ACHN (cell line): Measurements from ENCODE around the gene CXADR.
"Not testable (repeated sequence)": the region's sequence is repeated elsewhere in the genome, so short reads cannot be mapped to it uniquely, and the experiment has no call there.

Experiments
- DNase-seq: peaks from one replicate; pipeline ENCODE4 v3.0.0-alpha.2; 2015
- in situ Hi-C: cut with HindIII; loops from 2 replicates; pipeline ENCODE4 v1.10.0; 2017; ENCODE audit warnings: low sequenced_read_pairs, low pct_ligation_motif_present, low pct_unique_long_range_greater_than_20kb

Gene CXADR

DNA sequence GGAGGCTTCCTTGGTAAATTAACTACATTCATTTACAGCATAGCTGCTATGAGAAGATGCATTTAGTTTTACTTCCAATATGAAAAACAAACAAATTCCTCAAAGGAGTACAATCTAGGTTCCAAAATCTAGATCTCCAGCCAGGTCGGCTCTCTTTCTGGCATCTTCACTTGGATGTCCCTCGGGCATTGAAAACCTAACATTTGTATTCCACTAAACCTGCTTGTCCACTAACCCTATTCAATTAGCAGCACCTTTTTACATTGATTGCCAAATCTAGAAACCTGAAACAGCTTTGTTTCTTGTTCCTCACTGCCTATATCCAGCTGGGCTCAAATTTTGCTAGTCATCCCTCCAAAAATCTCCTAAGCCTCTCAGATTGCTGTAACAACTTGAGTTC lies 14.3 kb upstream of the CXADR start:
- no peak for DNase-seq
- in situ Hi-C loops: no loop called here

DNA sequence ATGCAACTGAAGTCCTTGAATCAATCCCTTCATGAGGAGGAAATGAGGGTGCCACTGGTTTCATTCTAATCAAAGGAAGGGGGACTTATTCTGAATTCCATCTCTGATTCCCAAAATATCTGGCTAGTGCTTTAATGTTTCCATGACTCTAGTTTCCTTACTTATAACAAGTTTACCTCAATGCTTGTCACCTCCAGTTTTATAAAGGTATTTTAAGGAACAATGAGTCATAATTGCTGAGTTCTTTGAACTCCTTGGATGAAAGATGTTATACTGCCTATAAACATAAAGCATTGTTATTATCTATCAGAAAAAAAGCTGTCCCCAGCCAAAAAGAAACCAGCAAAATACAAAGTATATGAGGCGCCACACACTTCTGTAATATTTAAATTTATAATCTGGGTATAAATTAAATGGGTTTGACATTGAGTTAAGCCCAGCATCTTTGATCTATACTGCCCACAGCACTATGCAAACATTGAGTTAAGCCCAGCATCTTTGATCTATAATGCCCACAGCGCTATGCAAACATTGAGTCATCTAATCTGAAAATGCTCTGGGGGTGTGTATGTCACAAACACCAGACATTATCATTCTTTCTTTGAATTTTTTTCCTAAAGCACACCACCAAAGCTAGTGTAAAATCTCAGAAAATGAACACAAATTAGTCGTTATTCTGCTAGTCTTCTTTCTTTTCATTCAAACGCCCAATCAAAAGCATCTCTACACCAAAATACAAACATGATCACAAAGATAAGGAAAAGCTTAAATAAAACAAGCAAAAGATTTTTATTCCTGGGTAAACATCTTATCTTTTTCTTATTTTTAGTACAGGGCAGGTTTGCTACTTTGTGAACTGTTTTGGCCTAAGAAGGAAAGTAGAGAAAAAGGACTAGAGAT lies 11.5 kb upstream of the CXADR start:
- DNase-seq: no peak
- in situ Hi-C loops: no loop called here

DNA sequence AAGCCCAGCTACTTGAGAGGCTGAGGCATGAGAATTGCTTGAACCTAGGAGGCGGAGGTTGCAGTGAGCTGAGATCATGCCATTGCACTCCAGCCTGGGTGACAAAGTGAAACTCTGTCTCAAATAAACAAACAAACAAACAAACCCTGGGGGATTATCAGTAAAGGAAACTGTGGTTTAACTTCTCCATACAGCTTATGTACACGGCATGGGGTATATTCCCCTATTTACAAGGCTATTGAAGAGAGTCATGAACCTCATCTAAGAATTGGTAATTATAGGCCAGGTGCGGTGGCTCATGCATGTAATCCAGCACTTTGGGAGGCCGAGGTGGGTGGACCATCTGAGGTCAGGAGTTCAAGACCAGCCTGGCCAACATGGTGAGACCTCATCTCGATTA lies 9.9 kb upstream of the CXADR start:
- DNase-seq, in situ Hi-C loops: not testable (repeated sequence)

DNA sequence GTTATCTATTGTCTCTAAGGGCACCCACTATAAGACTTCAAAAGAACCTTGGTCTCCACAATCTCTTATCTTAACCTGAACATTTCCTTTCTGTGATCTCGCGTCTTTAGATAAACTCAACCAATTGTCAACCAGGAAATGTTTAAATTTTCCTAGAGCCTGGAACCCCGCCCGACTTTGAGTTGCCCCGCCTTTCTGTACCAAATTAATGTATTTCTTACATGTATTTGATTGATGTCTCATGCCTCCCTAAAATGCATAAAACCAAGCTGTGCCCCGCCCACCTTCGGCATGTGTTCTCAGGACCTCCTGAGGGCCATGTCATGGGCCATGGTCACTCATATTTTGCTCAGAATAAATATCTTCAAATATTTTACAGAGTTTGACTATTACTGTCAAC lies 5.9 kb upstream of the CXADR start:
- in situ Hi-C loops: no loop called here
- no peak for DNase-seq

DNA sequence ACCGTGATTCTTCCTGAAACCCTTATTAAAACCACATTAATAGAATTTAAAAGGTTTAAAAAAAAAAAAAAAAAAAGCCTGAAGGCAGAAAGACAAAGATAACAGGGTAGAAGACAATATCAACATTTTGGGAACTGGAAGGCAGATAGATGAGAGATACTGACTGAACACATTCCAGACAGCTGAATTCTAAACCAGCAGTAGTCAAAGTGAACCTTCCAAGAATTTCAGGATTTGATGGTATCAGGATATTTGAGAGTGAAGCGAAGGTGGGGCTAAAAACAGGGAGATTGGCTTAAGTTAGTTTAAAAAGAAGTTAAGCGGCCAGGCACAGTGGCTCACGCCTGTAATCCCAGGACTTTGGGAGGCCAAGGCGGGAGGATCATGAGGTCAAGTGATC lies 5.3 kb upstream of the CXADR start:
- in situ Hi-C loops: no loop called here
- no peak for DNase-seq

DNA sequence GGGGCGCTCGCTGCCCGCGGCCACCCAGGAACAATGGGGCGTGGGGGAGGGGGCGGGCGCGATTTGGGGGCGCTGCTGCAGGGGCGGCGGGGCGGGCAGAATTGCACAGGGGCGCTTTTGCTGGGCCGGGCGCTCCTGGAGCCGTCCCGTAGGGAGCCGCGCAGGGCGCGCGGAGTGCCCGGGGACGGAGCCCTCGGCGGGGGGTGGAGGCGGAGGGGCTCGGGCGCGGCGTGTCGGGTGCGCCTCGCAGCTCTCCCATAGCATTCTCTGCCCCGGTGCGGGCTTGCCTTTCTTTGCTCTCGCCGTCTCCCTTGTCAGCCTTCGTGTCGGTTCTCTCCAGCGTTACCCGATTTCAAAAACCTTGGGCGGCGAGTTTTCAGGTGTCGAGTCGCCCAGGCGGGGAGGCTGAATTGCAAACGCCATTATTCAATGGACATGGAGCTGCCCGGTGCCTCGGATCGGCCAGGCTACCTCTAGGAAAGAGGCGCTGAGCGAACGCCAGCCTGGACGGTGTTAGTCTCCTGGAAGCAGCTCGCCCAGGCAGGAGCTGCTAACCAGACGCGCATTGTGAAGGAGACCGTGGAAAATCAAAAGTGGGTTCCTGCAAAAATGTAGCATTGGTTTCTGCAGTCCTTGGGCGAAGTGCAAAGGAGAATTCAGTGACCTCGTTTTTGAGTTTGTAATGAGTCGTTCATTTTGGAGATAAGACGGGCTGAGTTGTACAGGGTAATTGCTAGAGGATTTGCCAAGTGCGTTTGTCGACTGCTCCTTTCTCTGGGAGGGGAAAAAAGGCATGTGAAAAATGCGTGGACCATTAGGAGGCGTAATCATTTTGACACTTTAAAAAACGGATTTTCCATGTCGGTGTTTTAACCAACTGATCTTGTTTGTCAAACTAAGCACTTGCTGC lies 626 bp downstream of the CXADR start:
- no peak for DNase-seq
- in situ Hi-C loops: no loop called here

DNA sequence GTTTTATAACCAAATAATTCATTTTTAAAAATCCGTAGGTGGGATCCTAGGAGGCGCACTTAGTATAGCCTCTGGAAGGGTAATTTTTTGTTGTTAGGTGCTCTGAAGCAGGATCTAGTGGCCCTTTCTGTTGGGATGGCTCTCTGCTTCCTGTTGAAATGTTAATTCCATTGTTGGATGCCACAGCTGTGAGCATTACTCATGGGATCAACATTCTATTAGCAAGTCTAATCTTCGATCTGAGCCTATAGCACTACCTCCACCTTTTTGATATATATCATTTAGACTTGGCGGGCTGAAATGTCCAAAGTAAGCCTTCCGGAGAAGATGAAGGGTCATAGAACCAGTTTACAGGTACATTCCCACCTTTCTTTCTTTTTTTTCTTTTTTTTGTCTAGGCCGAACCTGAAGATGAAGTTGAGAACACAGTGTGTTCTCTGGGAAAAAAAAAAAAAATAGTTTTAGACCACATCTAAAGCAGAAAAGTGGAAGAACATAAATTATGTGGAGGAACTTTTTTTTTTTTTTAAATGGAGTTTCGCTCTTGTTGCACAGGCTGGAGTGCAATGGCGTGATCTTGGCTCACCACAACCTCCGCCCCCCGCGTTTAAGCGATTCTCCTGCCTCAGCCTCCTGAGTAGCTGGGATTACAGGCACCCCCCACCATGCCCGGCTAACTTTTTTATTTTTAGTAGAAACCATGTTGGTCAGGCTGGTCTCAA lies 1.4 kb downstream of the CXADR start:
- no peak for DNase-seq
- in situ Hi-C loops: no loop called here

DNA sequence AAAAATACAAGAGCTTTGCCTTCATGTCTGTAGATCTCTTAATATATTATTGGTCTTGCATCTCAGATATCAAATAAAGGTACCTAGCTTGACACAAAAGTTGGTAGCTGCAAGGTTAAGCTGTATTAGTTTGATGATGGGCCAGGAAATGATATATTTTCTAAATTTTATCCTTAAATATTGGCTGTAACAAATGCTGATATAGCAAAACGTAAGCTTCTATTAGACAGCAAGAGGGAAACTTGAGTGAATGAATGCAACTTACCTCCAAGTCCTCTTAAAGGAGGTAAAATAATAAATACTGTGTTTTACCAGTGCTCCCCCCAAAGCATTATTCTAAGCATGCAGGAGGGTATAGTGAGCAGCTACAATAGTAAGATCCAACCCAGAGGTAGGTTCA lies 4.2 kb downstream of the CXADR start:
- DNase-seq, in situ Hi-C loops: not testable (repeated sequence)

DNA sequence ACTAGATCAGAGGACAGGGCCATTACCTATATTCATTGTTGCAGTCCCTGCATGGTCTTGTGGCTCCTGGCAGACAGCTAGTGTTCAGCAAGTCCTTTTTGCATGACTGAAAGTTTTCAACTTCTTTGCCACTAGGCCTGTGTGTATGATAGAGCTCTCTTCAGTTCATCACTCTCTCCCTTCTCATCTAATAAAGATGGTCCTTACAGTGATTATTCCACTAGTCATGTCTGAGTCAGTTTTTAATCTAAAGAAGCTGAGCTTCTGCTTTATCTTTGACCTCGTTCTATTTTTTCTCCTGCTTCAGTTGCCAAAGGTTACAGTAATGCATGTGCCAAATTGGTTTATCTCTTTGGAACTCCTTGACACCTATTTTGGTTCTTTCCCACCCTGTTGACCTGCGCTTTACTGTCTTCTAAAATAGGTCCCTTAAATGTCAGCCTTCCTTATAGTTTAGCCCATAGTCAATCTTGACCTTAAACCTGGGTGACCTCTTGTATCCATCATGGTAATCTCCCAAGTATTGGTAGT lies 6.4 kb downstream of the CXADR start:
- DNase-seq: no peak
- in situ Hi-C loops: no loop called here

DNA sequence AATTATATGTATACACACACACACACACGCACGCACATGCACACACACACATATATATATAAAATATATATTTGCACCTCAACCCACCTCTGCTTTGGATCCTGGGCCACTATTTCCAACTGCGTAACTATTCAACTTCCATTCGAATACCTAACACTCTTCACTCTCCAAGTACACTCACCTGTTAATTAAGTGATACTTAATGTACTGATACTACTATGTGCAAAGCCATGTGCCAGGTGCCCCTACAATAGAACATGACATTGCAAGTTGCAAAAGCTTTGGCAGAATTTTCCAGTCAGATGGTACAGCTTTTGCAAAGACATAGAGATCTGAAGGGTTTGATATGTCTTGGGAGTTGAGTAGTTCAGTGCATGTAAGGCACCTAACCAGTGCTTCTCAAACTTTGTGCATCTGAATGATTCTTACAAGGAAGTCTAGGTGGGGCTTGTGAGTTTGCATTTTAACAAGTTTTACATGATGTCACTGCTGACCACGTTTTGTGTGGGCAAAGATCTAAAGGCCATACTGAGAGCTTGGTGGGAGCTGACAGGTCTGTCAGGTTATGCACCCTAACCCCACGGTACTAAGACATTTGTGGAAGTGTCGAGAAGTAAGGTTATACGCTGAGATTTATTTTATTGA lies 7.2 kb downstream of the CXADR start:
- no peak for DNase-seq
- in situ Hi-C loops: no loop called here

DNA sequence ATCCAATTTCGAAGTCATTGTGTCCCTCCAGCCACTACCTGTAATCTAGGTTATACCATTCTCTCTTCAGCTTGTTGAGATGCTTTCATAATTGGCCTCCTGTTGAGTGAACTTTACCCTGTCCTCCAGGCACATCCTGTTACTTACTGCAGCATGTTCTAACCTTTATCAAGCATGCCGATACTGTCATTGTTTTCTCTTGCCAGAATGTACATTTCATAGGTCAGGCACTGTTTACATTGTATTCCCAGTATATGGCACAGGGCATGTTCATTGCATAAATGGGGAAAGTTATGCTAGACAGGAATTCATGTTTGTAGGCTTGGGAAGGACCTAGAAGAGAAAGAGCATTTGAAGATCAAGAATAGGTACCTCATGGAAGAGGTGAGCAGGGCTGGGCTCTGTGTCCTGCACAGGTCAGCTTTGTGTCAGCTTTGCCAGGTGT lies 10.2 kb downstream of the CXADR start:
- in situ Hi-C loops: no loop called here
- DNase-seq: no peak

DNA sequence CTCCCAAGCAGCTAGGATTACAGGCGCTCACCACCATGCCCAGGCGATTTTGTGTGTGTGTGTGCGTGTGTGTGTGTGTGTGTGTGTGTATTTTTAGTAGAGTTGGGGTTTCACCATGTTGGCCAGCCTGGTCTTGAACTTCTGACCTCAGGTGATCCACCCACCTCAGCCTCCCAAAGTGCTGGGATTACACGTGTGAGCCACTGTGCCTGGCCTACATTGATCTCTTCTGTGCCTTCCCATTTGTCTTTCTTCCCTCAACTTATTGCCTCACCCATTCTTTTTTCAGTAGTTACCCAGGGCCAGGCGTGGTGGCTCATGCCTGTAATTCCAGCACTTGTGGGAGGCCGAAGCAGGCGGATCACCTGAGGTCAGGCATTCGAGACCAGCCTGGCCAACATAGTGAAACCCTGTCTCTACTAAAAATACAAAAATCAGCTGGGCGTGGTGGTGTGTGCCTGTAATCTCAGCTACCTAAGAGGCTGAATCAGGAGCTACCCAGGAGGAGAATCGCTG lies 11.2 kb downstream of the CXADR start:
- in situ Hi-C loops, DNase-seq: not testable (repeated sequence)

DNA sequence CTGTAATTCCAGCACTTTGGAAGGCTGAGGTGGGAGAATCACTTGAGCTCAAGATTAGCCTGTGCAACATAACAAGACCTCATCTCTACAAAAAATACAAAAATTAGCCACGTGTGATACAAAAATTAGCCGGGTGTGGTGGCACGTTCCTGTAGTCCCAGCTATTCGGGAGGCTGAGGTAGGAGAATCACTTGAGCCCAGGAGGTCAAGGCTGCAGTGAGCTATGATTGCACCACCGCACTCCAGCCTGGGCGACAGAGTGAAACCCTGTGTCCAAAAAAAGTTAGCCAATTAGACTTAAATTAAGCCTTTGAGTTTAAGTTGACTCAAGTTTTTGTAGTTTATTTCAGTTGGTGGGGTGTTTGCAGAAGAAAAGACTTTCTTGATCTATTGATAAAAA lies 11.8 kb downstream of the CXADR start:
- in situ Hi-C loops: no loop called here
- DNase-seq: no peak

DNA sequence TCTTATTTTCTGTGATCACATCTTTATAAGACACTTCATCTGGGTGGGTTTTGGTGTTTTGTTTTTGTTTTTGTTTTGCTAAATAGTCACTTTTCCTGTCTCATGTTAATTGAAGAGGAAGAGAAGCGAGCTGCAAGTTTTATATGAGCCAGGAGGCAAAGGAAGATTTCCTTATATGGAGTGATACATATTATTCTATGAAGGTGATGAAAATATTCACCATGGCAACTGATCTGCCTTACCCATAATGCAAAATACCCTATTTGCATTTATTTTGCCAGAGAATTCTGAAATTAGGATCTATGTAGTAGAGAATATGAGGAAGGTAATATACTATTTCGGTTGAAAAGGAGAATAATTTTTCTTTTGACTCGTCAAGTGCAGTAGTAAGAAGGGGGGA lies 13.9 kb downstream of the CXADR start:
- in situ Hi-C loops: no loop called here
- DNase-seq: no peak

DNA sequence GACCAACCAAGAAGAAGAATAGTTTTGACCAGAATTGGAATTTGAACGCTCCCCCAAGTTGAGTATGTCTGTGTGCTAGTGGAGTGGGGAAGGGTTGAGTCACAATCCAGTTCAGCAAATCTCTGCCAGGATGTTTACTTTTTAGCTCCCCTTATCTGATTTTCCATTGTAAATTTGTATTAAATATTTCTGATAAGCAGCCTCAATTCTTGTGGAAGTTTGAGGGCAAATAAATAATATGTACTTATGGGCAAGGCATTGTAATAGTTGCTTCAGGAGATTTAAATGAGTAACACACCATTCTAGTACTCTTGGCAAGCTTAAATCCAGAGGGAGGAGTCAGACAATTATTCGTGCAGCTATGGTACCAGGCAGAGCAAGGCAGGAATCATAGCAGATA lies 14.4 kb downstream of the CXADR start:
- no peak for DNase-seq
- in situ Hi-C loops: no loop called here

DNA sequence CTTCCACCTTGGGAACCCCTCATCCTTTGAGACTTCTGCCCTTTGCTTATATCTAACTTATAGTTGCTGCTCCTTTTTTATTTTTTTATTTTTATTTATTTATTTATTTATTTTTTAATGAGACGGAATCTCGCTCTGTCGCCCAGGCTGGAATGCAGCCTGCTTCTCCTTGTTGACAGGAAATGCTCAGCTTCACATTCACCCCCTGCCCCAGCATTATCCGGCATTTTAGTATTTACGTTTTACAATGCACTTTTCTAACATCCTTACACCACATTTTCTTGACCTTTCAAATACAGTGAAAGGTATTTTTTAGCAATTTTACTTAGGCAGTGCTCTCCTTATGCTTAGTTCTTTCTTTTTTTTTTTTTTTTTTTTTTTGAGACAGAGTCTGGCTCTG lies 14.9 kb downstream of the CXADR start:
- no peak for DNase-seq
- in situ Hi-C loops: no loop called here

DNA sequence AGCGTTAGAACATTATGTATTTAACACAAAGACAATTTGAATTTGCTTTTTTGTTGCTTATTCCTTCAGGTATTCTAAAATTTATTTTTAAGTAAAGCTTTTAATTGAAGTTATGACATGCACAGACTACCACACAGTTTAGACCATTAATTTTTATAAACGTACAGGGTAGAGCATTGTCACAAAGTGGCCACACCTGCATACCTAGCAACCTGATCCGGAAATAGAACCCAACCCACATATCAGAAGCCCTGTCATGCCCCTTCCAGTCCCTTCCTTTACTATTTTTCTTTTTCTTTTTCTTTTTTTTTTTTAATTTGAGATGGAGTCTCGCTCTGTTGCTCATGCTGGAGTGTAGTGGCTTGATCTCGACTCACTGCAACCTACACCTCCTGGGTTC lies 16.8 kb downstream of the CXADR start:
- DNase-seq: no peak
- in situ Hi-C loops: no loop called here

DNA sequence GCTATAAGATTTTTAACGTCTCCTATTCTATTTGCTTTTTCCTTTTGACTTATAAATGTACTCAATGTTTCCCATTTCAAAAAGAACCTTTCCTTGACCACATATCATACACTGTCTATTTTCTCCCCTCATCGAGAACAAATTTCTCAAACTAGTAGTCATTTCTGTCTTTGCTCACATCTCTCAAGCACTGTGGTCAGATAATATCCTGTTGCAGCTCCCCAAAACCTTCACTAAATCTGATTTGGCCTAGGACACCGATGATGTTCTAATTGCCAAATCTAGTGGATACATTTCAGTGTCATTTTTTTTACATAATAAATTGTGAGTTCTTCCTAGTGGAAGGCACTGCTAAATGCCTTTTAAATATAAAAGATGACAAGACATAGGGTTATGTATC lies 19.4 kb downstream of the CXADR start:
- DNase-seq: no peak
- in situ Hi-C loops: no loop called here
